ENCODE measurements around the gene TRAM2. TPM values are rescaled to one million over a fixed set of nuclear protein-coding genes. Genes with fewer than 3 reads are reported as not detected.

The TRAM2 gene
- total RNA-seq, 6 donors from 2014 or later: 9.4 to 26.8 (median 14.3) TPM

DNA sequence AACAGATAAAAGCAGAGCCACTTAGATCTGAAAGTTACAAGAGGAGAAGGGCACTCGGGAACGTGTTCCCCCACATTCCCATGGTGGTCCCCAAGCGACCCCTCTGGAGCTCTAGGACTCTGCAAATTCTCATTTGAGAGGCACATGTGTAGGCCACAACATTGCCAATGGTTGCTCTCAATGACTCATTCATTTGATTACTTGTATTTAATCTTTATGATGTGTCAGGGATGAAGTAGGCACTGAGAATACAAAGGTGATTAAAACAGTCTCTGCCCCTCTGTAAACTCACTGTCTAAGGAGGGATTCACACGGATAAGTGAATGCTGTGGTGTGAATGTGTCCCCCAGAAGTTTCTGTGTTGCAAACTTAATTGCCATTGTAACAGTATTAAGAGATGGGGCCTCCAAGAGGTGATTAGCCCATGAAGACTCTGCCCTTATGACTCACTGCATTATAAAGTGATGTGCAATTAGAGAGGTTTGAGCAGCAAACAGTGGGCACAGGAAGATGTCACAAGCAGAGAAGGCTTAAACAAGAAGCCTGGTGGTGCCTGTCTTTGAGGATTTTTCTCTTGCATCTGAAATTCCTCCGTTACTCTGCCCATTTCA lies 34.0 kb upstream of the TRAM2 start:
- Histone ChIP-seq H3K4me1 (peaks cover 3 to 27% (median 14%) of the 10 kb centered on the region in 4 donors), H3K4me3 (no peak overlapping the region), H3K27ac (peak overlapping the region in 2 of 4 donors; percentile 30 to 70), H3K36me3 (no peaks in the 10 kb centered on the region), H3K9me3 (no peaks in the 10 kb centered on the region), H3K27me3 (no peaks in the 10 kb centered on the region)
- TF ChIP-seq POLR2AphosphoS5 (IDR thresholded peaks at IDR 0.05): no peak
- TF ChIP-seq EP300 (IDR thresholded peaks at IDR 0.05): no peak
- ATAC-seq (ENCODE audit: low FRiP score in 2 of 2): no peak
- DNase-seq: no peak
- WGBS, 2 donors: 85 to 87% methylated on average over 5 of the region's 5 CpGs

GRCh38 chr6:52610011-52610410 lies 33.2 kb upstream of the TRAM2 start:
- TF ChIP-seq, protein P1, sequence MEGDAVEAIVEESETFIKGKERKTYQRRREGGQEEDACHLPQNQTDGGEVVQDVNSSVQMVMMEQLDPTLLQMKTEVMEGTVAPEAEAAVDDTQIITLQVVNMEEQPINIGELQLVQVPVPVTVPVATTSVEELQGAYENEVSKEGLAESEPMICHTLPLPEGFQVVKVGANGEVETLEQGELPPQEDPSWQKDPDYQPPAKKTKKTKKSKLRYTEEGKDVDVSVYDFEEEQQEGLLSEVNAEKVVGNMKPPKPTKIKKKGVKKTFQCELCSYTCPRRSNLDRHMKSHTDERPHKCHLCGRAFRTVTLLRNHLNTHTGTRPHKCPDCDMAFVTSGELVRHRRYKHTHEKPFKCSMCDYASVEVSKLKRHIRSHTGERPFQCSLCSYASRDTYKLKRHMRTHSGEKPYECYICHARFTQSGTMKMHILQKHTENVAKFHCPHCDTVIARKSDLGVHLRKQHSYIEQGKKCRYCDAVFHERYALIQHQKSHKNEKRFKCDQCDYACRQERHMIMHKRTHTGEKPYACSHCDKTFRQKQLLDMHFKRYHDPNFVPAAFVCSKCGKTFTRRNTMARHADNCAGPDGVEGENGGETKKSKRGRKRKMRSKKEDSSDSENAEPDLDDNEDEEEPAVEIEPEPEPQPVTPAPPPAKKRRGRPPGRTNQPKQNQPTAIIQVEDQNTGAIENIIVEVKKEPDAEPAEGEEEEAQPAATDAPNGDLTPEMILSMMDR (IDR thresholded peaks at IDR 0.05): no peak
- peak in 1 of 2 donors; percentile 60 for TF ChIP-seq POLR2AphosphoS5 (IDR thresholded peaks at IDR 0.05)
- 57 to 62% methylated on average over 3 of the region's 3 CpGs for WGBS, 2 donors
- no peak for ATAC-seq (ENCODE audit: low FRiP score in 2 of 2)
- Histone ChIP-seq H3K27me3 (no peaks in the 10 kb centered on the region), H3K27ac (peak overlapping the region in 2 of 4 donors; percentile 30 to 34), H3K4me3 (no peak overlapping the region), H3K9me3 (no peaks in the 10 kb centered on the region), H3K36me3 (no peaks in the 10 kb centered on the region), H3K4me1 (peaks cover 3 to 27% (median 14%) of the 10 kb centered on the region in 4 donors)
- DNase-seq: no peak

DNA sequence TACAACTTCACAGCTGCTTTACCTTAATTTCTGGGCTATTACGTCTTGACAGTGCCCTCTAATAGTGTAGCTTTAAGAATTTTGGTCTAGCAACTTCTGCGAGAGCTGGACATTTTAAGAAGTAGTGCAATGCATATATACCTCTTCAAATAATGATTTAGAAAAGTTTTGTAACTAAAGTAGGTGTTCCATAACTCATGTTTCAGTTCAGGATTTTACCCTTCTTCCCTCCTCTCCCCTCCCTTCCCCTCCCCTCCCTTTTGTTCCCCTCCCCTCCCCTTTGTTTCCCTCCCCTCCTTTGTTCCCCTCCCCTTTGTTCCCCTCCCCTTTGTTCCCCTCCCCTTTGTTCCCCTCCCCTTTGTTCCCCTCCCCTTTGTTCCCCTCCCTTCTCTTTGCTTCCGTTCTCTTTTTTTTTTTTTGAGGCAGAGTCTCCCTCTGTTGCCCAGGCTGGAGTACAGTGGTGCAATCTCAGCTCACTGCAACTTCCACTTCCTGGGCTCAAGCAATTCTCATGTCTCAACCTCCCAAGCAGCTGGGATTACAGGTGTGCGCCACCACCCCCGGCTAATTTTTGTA lies 28.8 kb upstream of the TRAM2 start:
- no peaks in the 10 kb centered on the region for H3K27me3 ChIP-seq
- no peak for DNase-seq
- TF ChIP-seq, protein P1 (IDR thresholded peaks at IDR 0.05): no peak
- TF ChIP-seq EP300 (IDR thresholded peaks at IDR 0.05) (no peak), POLR2A (IDR thresholded peaks at IDR 0.05) (no peak), POLR2AphosphoS5 (IDR thresholded peaks at IDR 0.05) (no peak)
- no peak for ATAC-seq (ENCODE audit: low FRiP score in 2 of 2)
- no peak overlapping the region for H3K4me3 ChIP-seq
- no peak overlapping the region for H3K27ac ChIP-seq
- 87 to 90% methylated on average over 4 to 5 of the region's 5 CpGs for WGBS, 2 donors
- peaks cover 0 to 11% (median 2%) of the 10 kb centered on the region in 4 donors for H3K4me1 ChIP-seq
- H3K9me3 ChIP-seq: no peaks in the 10 kb centered on the region
- H3K36me3 ChIP-seq: no peaks in the 10 kb centered on the region

DNA sequence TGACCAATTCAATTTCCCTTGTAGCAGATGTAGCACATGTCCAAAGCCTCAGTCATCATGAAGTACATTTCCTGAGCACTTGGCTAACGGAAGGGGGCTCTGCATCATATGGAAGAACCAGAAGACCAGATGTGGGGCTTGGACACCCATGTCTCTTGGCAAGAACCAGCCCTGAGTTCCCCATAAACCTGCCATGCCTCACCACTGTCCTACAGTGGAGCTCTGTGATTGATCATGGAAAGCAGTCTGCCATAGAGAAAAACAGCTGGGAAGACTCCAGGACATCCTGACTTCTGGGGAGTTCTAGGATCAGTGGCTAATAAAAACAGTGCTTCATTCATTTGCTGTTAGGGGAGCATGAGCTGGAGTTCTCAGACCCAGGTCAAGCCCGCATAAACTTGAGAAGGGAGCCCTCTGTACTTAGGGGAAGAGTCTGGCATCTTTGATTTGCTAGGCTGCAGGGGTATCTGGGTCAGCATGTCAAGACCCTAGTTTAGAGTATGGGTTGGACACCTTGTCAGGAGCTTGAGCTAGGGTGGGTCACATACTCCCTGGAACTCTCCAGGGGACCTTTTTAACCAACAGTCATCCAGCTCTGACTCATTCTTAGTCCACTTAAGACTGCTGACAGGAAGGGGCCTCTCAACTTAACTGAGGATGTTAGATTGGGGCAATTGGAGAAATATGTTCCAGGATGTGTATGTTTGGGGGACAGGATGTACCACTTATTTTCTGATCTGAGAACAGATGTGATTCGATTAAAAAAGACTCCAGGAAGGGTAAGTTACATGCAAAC lies 26.3 kb upstream of the TRAM2 start:
- H3K9me3 ChIP-seq: no peaks in the 10 kb centered on the region
- 63 to 64% methylated on average over 3 of the region's 3 CpGs for WGBS, 2 donors
- H3K4me1 ChIP-seq: peaks cover 0 to 10% (median under 1%) of the 10 kb centered on the region in 4 donors
- no peaks in the 10 kb centered on the region for H3K27me3 ChIP-seq
- no peak for ATAC-seq (ENCODE audit: low FRiP score in 2 of 2)
- no peak overlapping the region for H3K27ac ChIP-seq
- H3K36me3 ChIP-seq: no peaks in the 10 kb centered on the region
- TF ChIP-seq POLR2AphosphoS5 (IDR thresholded peaks at IDR 0.05): no peak
- no peak for TF ChIP-seq EP300 (IDR thresholded peaks at IDR 0.05)
- TF ChIP-seq POLR2A (IDR thresholded peaks at IDR 0.05): no peak
- TF ChIP-seq, protein P1 (IDR thresholded peaks at IDR 0.05): no peak
- H3K4me3 ChIP-seq: no peak overlapping the region
- DNase-seq: no peak

DNA sequence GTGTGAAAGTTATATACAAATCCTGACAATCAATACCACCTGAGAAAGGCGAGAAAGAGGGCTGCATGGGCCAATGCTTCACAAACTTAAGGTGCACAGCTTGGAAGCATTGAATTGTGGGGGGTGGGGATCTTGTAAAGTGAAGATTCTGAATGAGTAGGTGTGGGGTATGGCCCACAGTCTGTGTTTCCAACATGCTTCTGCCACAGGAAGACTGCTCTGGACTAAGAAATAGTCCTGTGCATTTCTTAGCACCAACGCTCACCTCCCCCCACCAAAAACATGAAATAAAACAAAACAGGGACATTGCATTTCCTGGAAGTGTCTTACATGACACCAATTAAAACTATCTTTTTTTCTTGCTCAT lies 21.9 kb upstream of the TRAM2 start:
- peaks cover 10 to 33% (median 28%) of the 10 kb centered on the region in 4 donors for H3K4me1 ChIP-seq
- no peaks in the 10 kb centered on the region for H3K9me3 ChIP-seq
- H3K36me3 ChIP-seq: no peaks in the 10 kb centered on the region
- H3K4me3 ChIP-seq: no peak overlapping the region
- H3K27me3 ChIP-seq: no peaks in the 10 kb centered on the region
- WGBS, 2 donors: 89 to 96% methylated on average over 2 of the region's 2 CpGs
- TF ChIP-seq, protein P1 (IDR thresholded peaks at IDR 0.05): no peak
- no peak for TF ChIP-seq EP300 (IDR thresholded peaks at IDR 0.05)
- no peak for TF ChIP-seq POLR2AphosphoS5 (IDR thresholded peaks at IDR 0.05)
- no peak for TF ChIP-seq POLR2A (IDR thresholded peaks at IDR 0.05)
- DNase-seq: no peak
- no peak for ATAC-seq (ENCODE audit: low FRiP score in 2 of 2)
- H3K27ac ChIP-seq: no peak overlapping the region
